Erythroblast (primary cell): ENCODE measurements around the gene FAAP100.

ENCODE experiments used
- DNase-seq, 2 experiments: peaks; one replicate each; lab custom pipeline; 2025; lab: John Stamatoyannopoulos, UW
- GATA1 ChIP-seq: IDR thresholded peaks from 2 replicates; pipeline ENCODE4 v1.6.1; 2011; ENCODE audit warnings: low read depth, mild to moderate bottlenecking, control low read depth, low read length, moderate library complexity
- POLR2A ChIP-seq: IDR thresholded peaks from 2 replicates; pipeline ENCODE4 v1.6.1; 2011; ENCODE audit warnings: mild to moderate bottlenecking, low read length

FAAP100 gene

DNA sequence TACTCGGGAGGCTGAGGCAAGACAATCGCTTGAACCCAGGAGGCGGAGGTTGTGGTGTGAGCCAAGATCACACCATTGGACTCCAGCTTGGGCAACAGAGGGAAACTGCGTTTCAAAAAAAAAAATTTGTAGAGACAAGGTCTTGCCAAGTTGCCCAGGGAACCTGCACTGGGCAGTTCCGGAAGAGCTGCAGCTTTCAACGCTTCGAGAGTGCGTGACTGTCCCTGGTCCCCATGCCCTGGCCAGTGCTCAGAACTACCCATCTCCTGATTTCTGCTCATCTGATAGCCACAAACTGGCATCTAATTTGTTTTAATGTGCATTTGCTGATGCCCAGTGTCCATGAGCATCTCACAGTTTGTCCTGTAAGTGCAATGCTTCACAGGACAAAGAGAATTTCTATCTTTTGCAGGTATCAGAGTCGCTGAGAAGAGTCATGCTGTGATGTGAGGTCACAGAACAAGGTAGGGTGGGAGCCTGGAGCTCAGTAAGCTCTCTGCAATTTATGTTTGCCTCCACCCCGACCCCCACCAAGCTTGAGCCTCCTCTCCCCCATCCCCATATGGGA, 43.4 kb downstream of the FAAP100 start:
- TF ChIP-seq GATA1 (no peak), POLR2A (no peak)
- no peak for DNase-seq

GRCh38 chr17:81503619-81504018, 48.5 kb downstream of the FAAP100 start:
- DNase-seq: no peak

DNA sequence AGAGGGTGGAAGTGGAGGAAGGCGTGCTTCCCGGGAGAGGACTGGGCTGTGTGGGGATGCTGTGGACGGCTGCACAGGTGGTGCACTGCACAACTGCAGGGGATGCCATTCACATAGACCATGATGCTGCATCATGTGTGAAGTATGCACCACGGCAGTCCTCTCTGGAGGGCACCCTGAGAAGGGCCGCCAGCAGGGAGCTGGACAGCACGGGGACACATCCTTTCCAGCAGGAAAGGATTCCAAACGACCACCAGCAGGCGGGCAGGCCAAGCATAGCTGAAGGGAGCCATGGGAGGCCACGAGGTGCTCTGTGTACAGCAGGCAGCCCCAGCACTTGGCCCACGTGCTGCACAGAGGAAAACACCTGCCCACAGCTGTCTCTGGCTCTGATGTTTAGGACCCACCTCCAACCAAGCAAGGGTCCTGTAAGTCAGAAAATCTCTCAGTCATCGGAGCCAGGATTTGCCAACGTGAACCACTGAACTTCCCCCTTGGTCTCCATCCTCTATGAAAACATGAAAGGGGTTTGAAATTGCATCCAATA, 49.6 kb downstream of the FAAP100 start:
- TF ChIP-seq POLR2A (no peak), GATA1 (no peak)

More at GRCh38 chr17:81503619-81504018, 48.5 kb downstream of the FAAP100 start:
- TF ChIP-seq GATA1: no peak
- no peak for TF ChIP-seq POLR2A

DNA sequence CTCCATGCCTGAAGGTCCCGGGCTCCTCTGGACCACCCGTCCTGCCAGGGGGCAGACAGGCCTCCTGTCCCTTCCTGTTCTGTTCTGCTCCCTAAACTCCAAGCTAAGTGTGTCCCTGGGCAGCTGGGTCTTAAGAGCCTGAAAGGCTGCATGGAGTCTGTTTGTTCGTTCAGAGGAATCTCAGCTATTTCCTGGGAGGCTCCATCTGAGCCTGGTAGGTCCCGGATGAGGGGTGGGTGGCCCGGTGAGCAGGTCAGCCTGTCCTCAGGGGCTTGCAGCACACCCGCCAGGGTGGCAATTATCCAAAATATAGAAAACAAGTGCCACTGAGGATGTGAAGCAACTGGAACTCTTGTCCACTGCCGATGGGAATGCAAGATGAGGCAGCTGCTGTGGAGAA, 52.1 kb downstream of the FAAP100 start:
- TF ChIP-seq GATA1: no peak
- no peak for TF ChIP-seq POLR2A
- no peak for DNase-seq

More for the DNA sequence above, 49.6 kb downstream of the FAAP100 start:
- no peak for DNase-seq

DNA sequence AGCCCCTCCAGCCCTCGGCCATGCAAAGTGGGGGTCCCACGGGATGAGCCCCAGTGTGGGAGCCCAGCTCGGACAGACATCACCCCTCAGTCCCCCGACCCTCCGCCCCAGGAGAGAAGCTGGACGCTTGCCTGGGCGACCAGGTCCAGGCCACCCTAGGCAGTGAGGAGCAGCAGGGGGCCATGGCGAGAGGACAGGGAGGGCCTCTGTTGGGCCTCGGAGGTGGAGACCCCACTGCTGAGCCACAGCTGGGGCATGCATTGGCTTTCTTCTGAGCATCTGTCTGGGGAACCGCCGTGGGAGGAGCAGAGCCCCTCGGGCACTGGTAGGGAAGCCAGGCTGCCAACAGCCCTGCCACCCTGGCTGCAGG, 52.6 kb downstream of the FAAP100 start:
- TF ChIP-seq GATA1: no peak
- TF ChIP-seq POLR2A: no peak
- no peak for DNase-seq

DNA sequence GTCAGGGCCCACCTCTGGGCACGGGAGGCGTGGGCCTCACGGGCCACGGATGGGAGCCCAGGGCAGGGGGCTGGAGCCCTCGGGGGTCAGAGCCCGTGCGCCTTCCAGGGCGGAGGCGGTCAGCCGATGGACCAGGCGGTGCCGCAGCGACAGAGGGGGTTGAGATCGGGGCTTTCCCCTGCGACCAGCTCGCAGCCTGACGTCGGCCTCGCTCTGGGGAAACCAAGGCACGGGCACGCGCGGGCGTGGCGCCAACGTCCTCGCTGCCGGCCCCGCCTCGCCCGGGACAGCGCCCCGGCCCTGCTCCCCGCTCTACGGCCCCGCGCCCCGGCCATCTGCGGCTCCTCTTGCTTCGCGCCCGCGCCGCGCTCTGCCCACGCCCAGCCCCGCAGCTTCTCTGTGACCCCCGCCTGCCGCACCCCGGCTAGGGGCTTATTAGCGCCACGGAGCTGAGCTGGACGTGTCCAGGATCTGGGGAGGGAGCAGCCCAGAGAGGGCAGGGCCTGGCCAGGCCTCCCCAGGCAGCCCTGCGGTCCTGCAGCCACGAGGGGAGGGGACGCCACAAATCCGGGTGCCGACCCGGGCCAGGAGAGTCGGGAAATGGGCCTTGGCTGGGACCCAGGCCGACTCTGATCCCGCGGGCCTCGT, 53.1 kb downstream of the FAAP100 start:
- DNase-seq: no peak
- TF ChIP-seq GATA1 (no peak), POLR2A (no peak)

DNA sequence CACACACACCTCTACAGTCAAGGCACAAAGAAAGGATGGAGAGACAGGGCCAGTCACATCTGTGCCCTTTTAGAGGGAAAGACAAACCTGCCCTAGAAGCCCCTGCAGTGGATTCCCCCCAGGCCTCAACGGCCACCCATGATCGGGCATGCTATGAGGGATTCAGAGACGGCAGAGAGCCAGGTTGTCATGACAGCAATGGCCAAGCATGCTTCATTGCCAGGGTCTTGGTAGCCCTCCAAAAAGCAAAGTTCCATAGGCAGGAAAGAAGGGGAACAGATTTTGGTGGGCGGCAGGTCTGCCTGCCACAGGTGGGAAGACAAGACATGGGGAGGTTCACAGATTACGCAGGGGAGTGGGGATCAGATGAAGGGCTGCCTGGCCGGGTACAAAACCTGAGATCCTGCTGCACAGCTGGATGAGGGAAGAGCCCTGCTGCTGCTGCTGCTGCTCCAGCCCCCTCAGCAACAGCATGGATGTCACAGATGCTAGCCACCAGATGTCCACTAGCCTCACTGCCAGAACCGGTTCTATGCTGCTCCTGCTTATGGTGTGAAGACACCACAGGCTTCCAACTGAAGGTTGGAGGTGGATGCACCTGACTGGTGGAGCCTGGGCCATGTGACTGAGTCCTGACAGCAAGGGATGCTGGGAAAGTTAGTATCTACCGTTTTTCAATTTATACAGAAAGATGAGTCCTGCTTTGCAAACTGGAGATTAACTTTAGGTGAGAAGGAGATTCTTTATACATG, 57.4 kb downstream of the FAAP100 start:
- TF ChIP-seq POLR2A (no peak), GATA1 (no peak)
- DNase-seq: no peak

DNA sequence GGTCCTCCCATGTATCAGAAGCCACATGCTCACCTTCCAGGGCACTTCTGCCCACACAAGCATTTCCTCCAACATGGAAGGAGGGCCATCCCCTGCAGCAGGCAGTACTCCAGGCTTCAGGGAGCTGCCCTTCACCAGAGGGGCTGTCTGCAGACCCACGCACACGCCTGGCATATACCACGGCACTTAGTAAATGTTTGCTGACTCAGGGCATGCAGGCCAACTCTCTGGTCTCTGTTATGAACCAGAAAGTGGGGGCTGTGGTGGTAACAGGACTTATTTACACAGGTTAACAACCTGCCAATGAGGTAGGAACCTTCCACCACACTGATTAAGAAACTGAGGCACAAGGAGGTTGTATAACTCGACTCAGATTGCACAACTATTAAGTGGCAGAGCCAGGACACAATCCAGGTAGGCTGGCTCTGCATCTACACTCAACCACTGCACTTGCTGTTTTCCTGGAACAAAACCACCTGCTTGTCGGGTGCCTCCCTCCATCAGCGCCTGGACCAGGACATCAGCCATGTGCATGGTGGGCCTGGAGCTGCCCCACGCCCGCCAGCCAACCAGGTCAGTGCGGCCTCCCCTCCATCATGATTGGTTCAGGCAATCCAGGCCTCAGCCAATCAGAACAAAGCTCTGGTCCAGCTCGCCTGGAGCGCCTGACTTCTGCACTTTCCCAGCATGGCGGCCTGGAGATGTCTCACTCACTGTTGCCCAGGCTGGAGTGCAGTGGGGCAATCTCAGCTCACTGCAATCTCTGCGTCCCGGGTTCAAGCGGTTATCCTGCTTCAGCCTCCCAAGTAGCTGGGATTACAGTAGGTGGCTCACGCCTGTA, 58.7 kb downstream of the FAAP100 start:
- DNase-seq: no peak
- TF ChIP-seq GATA1 (no peak), POLR2A (no peak)

DNA sequence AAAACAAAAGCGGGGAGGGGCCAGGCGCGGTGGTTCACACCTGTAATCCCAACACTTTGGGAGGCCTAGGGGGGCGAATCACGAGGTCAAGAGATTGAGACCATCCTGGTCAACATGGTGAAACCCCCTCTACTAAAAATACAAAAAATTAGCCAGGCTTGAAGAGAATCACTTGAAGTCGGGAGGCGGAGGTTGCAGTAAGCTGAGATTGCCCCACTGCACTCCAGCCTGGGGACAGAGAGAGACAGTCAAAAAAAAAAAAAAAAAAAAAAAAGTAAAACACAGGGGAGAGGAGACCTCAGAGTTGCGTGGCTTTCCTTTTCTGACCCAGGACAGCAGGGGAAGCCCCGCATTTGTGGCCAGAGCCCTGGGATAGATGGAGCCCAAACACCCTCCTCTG, 59.4 kb downstream of the FAAP100 start:
- TF ChIP-seq POLR2A: no peak
- TF ChIP-seq GATA1: no peak
- DNase-seq: no peak

- TF ChIP-seq GATA1 (no peak), POLR2A (no peak)
- DNase-seq: no peak
Observed at GRCh38 chr17:81492202-81492601, 60.0 kb downstream of the FAAP100 start.

- DNase-seq: no peak
- no peak for TF ChIP-seq GATA1
- no peak for TF ChIP-seq POLR2A
Observed at GRCh38 chr17:81491761-81492160, 60.4 kb downstream of the FAAP100 start.

- DNase-seq: peak; percentile 23 to 32
- TF ChIP-seq GATA1 (no peak), POLR2A (no peak)
Observed at GRCh38 chr17:81491181-81491581, 61.0 kb downstream of the FAAP100 start.
